GM12873 (cell line): Measurements from ENCODE around the gene MATN1.

Experiments
- CTCF ChIP-seq: IDR thresholded peaks from 2 replicates; pipeline ENCODE4 v1.5.1; 2012; ENCODE audit warnings: low read depth, mild to moderate bottlenecking, moderate library complexity, low read length, control low read depth; ENCODE audit not compliant: insufficient read depth; ENCODE audit errors: missing control alignments

Gene MATN1

GRCh38 chr1:30677471-30677870 lies 45.9 kb downstream of the MATN1 start:
- TF ChIP-seq CTCF, result no peak

GRCh38 chr1:30675761-30676160 lies 47.6 kb downstream of the MATN1 start:
- TF ChIP-seq CTCF, result no peak

DNA sequence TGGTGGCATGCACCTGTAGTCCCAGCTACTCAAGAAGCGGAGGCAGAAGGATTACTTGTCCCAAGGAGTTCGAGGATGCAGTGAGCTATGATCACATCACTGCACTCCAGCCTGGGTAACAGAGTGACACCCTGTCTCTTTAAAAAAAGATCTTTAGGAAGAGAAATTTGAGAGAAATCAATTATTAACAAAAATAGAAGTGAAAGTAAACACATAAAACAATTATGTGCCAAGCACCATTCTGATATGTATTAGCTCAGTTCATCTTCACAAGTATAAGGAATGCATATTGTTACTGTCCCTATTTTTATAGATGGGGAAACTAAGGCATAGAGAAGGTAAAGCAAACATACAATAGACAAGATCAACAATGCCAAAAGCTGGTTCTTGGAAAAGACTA lies 48.1 kb downstream of the MATN1 start:
- TF ChIP-seq CTCF, result no peak

GRCh38 chr1:30673395-30673794 lies 50.0 kb downstream of the MATN1 start:
- TF ChIP-seq CTCF, result no peak

- no peak for TF ChIP-seq CTCF
Measured at GRCh38 chr1:30672661-30673060, 50.7 kb downstream of the MATN1 start.

- no peak for TF ChIP-seq CTCF
Measured at GRCh38 chr1:30670240-30671060, 52.9 kb downstream of the MATN1 start.

- no peak for TF ChIP-seq CTCF
Measured at GRCh38 chr1:30668546-30669327, 54.6 kb downstream of the MATN1 start.
